HepG2 (cell line): ENCODE results near the gene CORT.

Experiments
- CBX1 ChIP-seq: IDR thresholded peaks from one replicate; pipeline ENCODE4 v1.6.1; 2016; ENCODE audit warnings: antibody characterized with exemption, low read depth
- CREB1 ChIP-seq, 2 experiments: fragments of 450-650 bp in 1 of 2; IDR thresholded peaks; 2 replicates each; pipeline ENCODE4 v1.6.1; 2016 to 2017; ENCODE audit warnings: control low read depth in 1 of 2, mild to moderate bottlenecking in 1 of 2, missing compliant biosample characterization in 1 of 2, missing genetic modification characterization in 1 of 2
- IKZF4 ChIP-seq: sonication (generic); formaldehyde crosslinking; IDR thresholded peaks from 2 replicates; pipeline ENCODE4 v1.5.1; 2020; ENCODE audit warnings: borderline replicate concordance, mild to moderate bottlenecking, low read depth, missing genetic modification reagents; ENCODE audit errors: not compliant biosample characterization
- SUZ12 ChIP-seq: fragments of 150-350 bp; IDR thresholded peaks from 2 replicates; pipeline ENCODE4 v1.6.1; 2014; ENCODE audit warnings: low read depth, low read length
- ZNF124 ChIP-seq: sonication (generic); formaldehyde crosslinking; IDR thresholded peaks from 2 replicates; pipeline ENCODE4 v1.4.0; 2020; ENCODE audit warnings: missing genetic modification reagents
- TF ChIP-seq, protein P1 (sequence below): IDR thresholded peaks from 2 replicates; pipeline ENCODE4 v1.6.1; 2016
- TF ChIP-seq, protein P2 (sequence below): sonication (generic); formaldehyde crosslinking; IDR thresholded peaks from 2 replicates; pipeline ENCODE4 v1.5.0; 2020; ENCODE audit warnings: mild to moderate bottlenecking, missing genetic modification reagents, moderate library complexity
- TF ChIP-seq, protein P3 (sequence below): IDR thresholded peaks from 2 replicates; pipeline ENCODE4 v1.6.1; 2016; ENCODE audit warnings: missing compliant biosample characterization, missing genetic modification reagents, borderline replicate concordance

DNA sequence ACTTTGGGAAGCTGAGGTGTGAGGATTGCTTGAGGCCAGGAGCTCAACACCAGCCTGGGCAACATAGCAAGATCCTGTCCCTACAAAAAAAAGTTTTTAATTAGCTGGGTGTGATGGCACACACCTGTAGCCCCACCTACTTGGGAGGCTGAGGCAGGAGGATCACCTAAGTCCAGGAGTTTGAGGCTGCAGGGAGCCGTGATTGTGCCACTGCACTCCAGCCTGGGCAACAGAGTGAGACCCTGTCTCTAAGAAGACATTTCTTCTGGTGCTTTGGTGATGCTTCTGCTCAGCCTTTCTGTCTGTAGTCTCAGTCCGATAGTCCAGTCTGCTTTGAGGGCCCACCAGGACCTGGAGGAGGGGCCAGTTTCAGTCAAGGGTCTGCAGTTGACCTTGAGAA, 42.6 kb upstream of the CORT start:
- no peak for TF ChIP-seq CREB1 (IDR thresholded peaks at IDR 0.05)
- TF ChIP-seq CREB1 (CRISPR knock-in tag; IDR thresholded peaks at IDR 0.05) = no peak
- no peak for TF ChIP-seq CBX1
- no peak for TF ChIP-seq ZNF124 (CRISPR knock-in tag)
- TF ChIP-seq, protein P1, sequence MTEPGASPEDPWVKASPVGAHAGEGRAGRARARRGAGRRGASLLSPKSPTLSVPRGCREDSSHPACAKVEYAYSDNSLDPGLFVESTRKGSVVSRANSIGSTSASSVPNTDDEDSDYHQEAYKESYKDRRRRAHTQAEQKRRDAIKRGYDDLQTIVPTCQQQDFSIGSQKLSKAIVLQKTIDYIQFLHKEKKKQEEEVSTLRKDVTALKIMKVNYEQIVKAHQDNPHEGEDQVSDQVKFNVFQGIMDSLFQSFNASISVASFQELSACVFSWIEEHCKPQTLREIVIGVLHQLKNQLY (CRISPR knock-in tag) = no peak
- no peak for TF ChIP-seq IKZF4 (CRISPR knock-in tag)
- TF ChIP-seq SUZ12 = no peak
- TF ChIP-seq, protein P2, sequence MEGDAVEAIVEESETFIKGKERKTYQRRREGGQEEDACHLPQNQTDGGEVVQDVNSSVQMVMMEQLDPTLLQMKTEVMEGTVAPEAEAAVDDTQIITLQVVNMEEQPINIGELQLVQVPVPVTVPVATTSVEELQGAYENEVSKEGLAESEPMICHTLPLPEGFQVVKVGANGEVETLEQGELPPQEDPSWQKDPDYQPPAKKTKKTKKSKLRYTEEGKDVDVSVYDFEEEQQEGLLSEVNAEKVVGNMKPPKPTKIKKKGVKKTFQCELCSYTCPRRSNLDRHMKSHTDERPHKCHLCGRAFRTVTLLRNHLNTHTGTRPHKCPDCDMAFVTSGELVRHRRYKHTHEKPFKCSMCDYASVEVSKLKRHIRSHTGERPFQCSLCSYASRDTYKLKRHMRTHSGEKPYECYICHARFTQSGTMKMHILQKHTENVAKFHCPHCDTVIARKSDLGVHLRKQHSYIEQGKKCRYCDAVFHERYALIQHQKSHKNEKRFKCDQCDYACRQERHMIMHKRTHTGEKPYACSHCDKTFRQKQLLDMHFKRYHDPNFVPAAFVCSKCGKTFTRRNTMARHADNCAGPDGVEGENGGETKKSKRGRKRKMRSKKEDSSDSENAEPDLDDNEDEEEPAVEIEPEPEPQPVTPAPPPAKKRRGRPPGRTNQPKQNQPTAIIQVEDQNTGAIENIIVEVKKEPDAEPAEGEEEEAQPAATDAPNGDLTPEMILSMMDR (CRISPR knock-in tag) = no peak
- TF ChIP-seq, protein P3, sequence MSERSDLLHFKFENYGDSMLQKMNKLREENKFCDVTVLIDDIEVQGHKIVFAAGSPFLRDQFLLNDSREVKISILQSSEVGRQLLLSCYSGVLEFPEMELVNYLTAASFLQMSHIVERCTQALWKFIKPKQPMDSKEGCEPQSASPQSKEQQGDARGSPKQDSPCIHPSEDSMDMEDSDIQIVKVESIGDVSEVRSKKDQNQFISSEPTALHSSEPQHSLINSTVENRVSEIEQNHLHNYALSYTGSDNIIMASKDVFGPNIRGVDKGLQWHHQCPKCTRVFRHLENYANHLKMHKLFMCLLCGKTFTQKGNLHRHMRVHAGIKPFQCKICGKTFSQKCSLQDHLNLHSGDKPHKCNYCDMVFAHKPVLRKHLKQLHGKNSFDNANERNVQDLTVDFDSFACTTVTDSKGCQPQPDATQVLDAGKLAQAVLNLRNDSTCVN (CRISPR knock-in tag) = no peak
